ENCODE results near the gene SLC26A8.
"Not testable (repeated sequence)": the region's sequence is repeated elsewhere in the genome, so short reads cannot be mapped to it uniquely, and the experiment has no call there.

SLC26A8 gene

DNA sequence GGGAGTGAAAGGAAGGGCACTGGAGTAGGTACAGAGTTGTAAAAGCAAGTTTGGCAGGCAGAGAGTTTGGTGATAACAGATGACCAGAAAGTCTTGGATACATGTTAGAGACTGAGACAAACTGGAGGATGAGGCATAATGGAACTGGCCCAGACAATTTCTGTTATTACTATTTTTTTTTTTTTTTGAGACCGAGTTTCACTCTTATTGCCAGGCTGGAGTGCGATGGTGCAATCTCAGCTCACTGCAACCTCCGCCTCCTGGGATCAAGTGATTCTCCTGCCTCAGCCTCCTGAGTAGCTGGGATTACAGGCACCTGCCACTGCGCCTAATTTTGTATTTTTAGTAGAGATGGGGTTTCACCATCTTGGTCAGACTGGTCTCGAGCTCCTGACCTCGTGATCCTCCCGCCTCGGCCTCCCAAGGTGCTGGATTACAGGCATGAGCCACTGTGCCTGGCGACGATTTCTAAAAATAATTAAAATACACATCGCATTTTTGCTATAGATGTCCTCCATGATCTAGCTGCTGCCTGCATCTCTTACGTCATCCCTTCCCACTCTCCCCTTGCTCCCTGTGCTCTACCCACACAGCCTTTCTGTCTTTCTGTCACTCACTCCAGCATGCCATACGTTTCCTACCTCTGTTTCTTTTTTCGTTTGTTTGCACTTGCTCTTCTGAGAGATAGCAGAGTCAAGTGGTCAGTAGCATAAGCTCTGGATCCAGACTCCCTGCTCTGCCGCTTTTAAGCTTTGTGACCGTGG, 26.7 kb upstream of the SLC26A8 start:
- DNase-seq: no peak

DNA sequence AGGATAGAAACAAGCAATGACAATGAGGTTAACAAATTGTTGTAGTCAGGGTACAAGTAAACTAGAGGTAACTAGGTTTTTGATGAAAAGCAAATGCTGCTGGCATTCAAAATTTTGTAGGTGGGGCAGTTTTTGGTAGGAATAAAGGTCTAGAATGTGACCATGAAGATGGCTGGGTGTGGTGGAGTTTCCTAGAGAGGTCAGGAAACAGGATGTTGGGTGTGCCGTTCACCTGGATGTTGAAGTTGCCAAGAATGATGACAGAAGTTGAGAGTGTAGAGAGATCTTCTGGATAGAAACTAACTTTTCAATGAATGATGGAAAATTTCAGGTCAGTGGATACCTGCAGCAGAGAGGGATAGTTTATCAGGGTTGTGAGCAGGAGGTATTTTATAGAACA, 25.9 kb upstream of the SLC26A8 start:
- DNase-seq: no peak

DNA sequence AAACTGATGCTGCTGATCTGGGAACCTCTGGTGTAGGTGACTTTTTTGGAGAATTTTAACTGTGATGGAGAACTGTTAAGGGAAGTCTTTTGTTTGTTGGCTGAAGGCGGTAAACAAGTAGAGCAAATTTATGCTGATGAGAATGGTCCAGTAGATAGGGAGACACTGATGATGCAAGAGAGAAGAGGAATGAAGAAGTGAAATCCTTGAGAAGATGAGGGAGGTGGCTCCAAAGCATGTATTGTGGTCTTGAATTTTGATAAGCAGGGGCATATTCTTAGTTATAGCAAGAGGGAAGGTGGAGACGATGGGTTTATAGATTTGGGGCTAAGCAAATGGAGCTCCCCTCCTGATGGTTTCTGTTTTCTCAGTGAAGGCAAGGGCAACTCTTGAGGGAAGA, 25.1 kb upstream of the SLC26A8 start:
- DNase-seq: no peak

DNA sequence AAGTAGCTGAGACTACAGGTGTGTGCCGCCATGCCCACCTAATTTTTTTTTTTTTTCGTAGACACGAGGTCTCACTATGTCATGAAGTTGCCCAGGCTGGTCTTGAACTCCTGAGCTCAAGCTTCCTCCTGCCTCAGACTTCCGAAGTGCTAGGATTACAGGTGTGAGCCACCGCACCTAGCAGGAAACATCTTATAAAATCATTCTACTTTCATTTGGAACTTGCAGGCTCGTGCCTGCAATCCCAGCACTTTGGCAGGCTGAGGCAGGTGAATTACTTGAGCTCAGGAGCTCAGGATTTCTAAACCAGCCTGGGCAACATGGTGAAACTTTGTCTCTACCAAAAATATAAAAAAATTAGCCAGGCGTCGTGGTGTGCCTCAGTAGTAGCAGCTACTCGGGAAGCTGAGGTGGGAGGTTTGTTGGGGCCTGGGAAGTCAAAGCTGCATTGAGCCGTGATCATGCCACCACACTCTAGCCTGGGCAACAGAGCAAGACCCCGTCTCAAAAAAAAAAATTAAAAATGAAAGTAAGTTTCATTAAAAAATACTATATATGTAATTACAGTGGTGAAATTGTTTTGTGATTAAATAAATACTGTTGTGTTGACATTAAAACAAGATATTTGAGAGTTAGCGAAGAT, 18.3 kb upstream of the SLC26A8 start:
- DNase-seq: no peak

DNA sequence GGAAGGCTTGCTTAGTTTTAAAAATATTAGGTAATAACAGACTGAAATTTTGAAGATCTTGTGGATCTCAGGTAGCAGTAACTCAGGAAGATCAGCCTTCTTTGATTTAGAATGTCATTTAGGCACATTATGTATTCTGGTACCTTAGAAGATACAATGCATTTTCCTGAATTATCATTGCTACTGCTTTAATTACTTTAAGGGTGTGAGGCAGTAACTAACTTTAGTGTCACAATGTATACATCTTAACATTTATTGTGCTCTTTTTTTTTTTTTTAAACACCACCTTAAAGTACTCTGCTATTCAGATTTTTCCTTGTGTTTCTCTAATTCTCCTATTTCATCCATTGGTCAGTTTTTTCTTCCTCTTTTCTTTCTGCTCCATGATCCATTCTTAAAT, 16.5 kb upstream of the SLC26A8 start:
- no peak for DNase-seq

DNA sequence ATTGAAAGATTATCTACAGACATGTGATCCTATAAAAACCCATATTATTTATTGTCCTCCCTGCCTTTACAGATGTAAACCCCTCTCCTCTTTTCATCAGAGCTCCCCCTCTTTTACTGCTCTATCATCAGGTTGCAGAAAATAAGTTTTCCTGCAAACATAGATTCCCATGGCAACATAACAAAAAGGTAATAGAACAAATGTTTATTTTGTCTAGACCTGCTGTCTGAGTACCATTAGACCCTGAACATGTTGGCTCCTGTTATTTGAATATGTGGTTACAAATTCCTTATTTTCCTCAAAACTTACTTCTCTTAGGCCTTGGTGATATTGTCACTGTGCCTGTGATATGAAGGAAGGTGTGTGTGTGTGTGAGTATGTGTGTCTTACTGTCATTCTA, 14.7 kb upstream of the SLC26A8 start:
- no peak for DNase-seq

DNA sequence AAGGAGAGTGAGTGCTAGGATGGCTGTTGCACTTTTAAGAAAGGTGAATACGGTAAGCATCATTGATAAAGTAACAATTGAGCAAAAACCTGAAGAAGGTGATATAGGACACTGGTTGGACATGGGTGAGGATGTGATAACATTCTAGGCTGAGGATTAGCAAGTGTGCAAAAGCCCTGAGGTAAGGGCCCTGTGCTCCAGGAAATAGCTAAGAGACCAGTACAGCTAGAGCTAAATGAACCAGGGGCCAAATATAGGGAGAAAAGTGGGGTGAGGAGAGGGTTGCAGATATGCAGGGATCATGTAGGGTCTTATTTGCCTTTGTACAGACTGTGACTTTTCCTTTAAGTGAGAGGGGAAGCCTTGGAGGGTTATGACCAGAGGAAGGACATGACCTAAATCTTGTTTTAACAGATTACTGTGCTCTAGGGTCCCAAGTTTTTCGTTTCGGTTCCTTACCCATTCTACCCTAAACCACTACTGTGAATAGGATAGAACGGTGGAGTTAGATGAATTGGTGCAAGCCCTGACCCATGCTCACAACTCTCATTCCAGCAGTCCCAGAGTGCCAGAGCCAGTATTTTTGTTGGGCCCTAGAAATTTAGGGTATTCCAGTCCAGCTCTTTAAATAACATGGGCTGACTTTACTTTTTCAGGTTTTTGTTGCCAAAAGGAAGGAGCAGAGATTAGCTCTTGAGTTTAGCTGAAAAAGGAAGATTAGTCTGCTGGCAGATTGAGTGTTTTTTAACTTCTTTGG, 13.9 kb upstream of the SLC26A8 start:
- DNase-seq: no peak

DNA sequence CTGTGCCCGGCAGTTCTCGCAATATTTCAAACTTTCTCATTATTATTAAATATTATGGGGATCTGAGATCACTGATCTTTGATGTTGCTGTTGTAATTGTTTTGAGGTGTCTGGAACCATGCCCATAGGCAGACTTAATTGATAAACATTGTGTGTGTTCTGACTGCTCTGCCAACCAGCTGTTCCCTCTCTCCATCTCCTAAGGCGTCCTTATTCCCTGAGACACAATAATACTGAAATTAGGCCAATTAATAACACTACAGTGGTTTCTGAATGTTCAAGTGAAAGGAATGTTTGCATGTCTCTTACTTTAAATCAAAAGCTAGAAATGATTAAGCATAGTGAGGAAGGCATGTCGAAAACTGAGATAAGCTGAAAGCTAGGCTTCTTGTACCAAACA, 10.8 kb upstream of the SLC26A8 start:
- no peak for DNase-seq

DNA sequence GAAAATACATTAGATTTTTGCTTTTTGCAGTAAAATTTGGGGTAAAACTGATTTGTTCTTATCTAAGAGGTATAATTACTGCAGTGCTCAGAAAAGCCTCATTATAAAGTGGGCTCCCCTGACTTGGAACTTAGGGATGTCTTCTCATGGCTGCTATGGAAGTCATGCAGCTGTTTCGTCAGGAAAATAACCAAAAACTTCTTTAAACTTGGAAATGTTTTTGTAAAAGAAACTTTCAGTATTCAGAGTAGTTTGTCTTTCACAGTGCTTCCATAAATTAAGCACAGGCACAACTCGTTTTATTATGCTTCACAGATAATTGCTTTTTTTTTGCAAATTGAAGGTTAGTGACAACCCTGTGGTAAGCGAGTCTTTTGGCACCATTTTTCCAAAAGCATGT, 10.0 kb upstream of the SLC26A8 start:
- no peak for DNase-seq

DNA sequence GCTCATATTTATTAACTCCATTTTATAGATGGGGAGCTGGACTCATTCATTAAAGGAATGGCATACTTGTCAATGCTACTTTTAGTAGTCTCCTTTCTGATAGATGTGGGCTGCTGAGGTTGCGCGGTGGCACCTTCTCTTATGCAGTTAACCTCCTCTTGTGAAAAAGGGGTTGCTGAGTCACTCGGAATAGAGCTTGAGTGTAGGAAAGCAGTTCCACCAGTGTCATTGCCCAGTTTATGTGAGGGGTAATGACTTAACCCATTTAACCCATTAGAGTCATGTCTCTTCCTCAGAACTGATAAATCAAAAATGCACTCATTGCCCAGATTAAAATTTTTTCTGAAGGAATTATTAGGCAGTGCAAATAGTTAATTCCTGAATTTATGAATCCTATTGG, 9.5 kb upstream of the SLC26A8 start:
- DNase-seq: peak; percentile 21

DNA sequence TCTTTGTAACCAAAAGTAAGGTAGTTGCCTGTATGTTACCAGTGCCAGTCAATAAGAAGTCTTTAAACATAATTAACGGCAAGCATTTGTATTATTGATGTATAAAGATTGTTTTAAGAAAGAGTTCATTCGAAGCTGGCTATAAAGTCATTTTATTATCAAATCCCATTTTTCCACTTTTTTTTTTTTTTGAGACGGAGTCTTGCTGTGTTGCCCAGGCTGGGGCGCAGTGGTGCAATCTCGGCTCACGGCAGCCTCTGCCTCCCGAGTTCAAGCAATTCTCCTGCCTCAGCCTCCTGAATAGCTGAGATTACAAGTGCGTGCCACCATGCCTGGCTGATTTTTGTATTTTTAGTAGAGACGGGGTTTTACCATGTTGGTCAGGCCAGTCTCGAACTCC, 8.7 kb upstream of the SLC26A8 start:
- not testable (repeated sequence) for DNase-seq

DNA sequence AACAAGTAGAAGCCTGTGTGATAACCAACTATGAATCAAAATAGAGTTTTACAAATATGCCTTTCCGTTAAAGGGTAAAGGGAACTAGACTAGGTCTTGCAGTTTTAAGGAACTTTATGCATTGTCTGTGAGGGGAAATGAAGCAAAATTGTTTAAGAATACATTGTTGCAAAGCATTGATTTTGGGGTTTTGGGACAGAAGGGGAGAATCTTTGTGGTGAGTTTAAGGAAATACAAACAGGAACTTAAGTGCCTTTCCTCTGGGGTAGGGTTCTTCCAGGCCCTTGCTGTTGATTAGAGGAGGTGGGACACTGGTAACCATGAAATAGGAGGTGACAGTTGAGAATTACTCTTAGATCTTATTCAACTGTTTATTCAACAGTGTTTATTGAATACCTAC, 7.8 kb upstream of the SLC26A8 start:
- DNase-seq: no peak

DNA sequence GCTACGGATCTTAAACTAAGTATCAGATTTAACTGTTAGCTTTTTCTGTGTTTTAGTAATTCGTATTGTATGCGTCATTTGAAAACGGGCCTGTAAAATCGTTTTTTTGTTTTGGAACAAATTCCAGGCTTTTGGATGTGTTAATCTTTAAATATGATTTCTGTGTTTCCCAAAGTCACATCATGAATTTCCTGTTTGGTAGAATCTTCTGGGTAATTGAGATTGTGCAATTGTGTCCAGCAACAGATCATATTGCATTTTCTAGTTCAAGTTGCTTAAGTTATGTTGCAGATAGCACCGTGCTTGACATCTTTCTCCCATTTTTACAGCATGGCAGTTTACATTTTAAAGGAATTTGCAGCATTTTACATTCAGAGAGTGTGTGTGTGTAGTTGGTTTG, 5.0 kb upstream of the SLC26A8 start:
- DNase-seq: no peak

DNA sequence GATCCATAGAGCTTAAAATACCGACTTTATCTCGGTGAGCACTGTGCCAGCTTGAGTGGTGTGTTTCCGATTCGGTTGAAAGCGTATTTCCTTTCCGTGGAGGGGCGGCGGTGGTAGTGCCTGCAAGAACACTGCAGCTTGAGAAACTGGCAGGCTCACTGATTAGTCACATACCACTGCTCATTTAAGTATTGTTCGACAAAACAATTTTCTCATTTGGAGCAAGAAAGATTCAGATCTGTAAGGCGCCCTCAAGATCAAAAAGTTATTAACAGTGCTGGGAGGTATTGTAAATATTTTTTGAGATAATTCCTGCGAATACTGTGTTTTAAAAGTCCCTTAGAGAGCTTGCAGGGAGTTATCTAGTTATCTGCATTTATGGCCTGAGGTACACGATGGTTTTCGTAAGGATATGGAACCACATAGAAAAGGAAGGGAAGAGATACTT, 4.5 kb upstream of the SLC26A8 start:
- DNase-seq: peak; percentile 70

DNA sequence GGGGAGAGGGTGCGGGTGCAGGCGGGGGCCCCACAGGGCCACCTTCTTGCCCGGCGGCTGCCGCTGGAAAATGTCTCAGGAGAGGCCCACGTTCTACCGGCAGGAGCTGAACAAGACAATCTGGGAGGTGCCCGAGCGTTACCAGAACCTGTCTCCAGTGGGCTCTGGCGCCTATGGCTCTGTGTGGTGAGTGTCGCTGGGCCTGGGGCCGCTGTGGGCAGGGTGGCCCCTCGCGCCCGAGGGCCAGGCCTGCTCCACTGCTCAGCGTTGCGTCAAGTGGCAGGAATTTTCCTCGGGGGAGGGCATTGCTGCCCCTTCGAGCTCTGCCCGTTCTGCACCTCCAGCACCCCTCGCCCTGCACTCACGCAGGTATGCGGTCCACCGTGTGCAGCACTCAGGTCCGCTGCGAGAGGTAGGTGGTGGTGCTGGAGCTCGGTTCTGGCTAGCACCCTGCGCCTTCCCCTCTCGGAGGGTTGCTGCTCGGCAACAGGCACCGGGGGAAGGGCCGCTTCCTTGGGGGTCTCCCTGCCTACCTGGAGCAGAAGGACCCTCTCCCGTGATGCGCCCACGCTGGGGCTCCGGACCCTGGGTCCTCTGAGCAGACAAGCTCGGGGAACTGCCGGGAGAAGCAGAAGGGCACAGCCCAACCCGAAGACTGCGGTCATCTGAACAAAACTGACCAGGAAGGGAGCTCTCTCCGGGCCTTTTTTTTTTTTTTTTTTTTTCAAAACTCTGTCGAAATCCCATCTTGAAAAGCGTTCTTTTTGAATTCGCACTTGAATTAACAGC, 3.8 kb upstream of the SLC26A8 start:
- DNase-seq: peak; percentile 36

DNA sequence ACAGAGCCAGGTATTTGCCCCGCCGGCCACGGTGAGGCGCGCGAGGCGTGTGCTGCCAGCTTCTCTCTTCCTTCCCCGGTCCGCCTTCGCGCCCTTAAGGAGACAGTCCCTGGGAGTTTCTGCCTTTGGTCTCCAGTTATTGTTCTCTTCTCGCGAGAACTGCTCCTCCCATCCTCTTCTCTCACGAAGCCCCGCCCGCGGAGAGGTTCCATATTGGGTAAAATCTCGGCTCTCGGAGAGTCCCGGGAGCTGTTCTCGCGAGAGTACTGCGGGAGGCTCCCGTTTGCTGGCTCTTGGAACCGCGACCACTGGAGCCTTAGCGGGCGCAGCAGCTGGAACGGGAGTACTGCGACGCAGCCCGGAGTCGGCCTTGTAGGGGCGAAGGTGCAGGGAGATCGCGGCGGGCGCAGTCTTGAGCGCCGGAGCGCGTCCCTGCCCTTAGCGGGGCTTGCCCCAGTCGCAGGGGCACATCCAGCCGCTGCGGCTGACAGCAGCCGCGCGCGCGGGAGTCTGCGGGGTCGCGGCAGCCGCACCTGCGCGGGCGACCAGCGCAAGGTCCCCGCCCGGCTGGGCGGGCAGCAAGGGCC, 3.2 kb upstream of the SLC26A8 start, which contains the start of gene MAPK14:
TSS of gene MAPK14 (plus strand) at position 308 of the 587 bp plus-strand sequence. CDS start 350 bp downstream, outside the sequence.
- peak; percentile 99 for DNase-seq

DNA sequence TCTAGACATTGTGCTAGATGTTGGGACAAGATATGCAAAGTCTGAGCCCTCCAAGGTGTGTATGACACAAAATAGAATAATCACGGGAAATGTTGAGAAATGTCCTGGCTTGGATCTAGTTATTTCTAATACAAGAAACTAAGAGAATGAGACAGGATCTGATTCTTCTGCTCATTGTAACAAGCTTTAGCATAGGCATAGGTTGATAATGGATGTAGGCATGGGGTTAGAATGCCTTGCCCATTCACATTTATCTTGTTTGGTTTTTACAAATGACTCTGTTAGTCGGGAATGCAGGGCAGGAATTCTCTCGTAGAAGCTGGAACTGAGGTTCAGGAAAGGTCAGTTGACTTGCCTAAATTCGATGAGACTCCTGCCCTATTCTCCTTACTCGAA, 1.5 kb upstream of the SLC26A8 start:
- no peak for DNase-seq

DNA sequence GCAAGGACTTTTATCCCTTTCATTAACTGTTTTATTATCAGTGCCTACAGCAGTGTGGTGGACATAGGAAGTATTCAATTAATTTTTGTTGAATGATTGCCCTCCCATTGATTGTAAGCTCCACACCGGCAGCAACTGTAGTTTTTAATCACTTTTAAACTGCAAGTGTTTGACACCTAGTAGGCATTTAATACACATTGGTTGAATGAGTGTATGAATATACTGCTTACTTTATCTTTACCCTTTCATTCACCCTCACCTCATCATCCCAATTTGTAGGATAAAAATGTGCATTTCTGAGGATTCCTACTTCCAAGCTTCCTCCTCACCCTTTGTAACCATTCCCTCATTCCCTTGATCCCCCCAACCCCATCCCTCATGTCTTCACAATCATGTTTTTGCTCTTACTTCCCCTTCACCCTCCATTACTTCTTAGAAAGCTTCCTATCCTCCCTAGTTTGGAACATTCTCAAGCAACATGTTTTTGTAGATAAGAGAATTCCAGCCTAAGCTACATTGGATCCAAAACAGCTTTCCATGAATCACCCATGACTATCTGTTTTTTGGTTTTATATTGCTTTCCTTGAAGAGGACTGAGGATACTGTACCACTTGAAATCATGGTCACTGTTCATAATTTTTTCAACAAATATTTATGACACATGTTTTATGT, 955 bp upstream of the SLC26A8 start:
- no peak for DNase-seq

DNA sequence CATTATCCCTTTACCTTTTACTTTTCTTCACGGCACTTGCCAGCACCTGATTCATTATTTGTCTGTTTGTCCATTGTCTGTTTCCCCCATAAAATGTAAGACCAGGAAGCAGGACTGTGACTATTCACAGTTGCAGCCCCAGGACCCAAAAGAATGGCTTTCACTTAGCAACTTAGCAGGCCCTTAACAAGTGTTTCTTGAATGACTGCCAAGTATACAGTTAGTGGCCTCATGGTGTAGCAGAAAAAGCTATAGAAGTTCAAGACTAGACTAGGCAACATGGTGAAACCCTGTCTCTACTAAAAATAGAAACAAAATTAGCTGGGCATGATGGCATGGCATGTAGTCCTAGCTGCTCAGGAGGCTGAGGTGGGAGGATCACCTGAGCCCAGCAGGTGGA, 4.3 kb downstream of the SLC26A8 start:
- no peak for DNase-seq

DNA sequence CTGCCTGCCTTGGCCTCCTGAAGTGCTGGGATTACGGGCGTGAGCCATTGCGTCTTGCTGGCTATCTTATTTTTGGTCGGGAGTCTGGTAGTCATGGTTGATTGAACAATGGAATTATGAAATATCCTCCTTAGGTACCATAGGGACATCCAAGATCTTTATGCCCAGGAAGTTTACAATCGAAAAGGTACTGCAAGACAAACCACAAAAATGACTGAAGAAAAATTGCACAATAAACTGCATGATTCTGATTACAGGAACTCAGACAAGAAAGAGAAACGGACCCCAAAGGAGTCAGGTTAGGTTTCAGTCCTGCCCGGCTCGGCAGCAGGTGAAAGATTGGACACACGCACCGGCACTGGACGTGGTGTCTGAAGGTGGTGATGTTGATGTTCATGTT, 5.3 kb downstream of the SLC26A8 start:
- no peak for DNase-seq

DNA sequence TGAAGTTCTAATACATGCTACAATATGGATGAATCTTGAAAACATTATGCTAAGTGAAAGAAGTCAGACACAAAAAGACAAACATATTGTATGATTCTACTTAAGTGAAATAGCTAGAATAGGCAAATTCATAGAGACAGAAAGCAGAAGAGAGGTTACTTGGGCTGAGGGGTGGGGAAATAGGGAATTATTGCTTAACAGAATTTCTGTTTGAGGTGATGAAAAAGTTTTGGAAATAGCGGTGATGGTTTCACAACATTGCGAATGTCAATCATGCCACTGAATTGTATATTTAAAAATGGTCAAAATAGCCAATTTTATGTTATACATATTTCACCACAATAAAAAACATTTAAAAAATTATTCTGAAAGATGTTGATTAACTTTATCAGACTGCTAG, 6.1 kb downstream of the SLC26A8 start:
- no peak for DNase-seq

DNA sequence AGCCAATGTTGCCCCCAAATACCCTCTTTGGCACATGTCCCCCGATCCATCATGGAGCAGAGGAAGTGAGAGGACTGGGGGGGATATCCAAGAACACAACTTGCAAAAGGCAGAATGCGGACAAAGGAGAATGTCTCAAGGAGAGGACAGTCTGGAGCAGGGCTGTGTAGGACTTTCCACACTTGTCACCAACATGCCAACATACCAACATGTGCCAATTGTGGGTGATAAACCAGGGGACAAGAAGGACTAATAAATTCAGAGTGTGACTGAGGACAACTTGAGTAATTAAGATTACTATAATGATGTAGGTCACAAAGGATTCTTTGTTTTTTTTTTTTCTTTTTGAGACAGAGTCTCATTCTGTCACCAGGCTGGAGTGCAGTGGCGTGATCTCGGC, 8.8 kb downstream of the SLC26A8 start:
- no peak for DNase-seq

Data from CD4-positive, alpha-beta T cell treated with Interleukin-15 for 1 hour (primary cell).